Hindlimb muscle (tissue), 1 donor: ENCODE measurements around the gene PPP1R12C. TPM values are rescaled to one million over a fixed set of nuclear protein-coding genes. Genes with fewer than 3 reads are reported as not detected.
"Not testable (repeated sequence)": the region's sequence is repeated elsewhere in the genome, so short reads cannot be mapped to it uniquely, and the experiment has no call there.

Source experiments
- DNase-seq: peaks from one replicate; pipeline ENCODE4 v3.0.0-alpha.2; 2013
- polyA plus RNA-seq: library from polyadenylated mRNA; unstranded; fragments of 120-200 nt; gene quantifications from one replicate; pipeline ENCODE4 v1.2.1, GENCODE V29; 2013; ENCODE audit not compliant: insufficient read length

Gene PPP1R12C
- polyA plus RNA-seq: 74.0 TPM

GRCh38 chr19:55116859-55117662, at the start of gene PPP1R12C:
Gene PPP1R12C (minus strand): TSS chr19:55117637. CDS start chr19:55117543, 94 bp downstream.
- DNase-seq: no peak

- peak; percentile 78 for DNase-seq
Observed at GRCh38 chr19:55166530-55167268, 49.3 kb upstream of the PPP1R12C start, which contains the start of gene DNAAF3. Gene DNAAF3 (minus strand): TSS chr19:55166613. CDS start chr19:55166413, 200 bp downstream.

- DNase-seq: no peak
Observed at GRCh38 chr19:55165952-55166529, 48.6 kb upstream of the PPP1R12C start.

- no peak for DNase-seq
Observed at GRCh38 chr19:55161571-55162322, 44.3 kb upstream of the PPP1R12C start.

- DNase-seq: no peak
Observed at GRCh38 chr19:55160986-55161365, 43.5 kb upstream of the PPP1R12C start.

- DNase-seq: peak; percentile 73
Observed at GRCh38 chr19:55160128-55160985, 42.9 kb upstream of the PPP1R12C start.

GRCh38 chr19:55158848-55159749, 41.7 kb upstream of the PPP1R12C start:
- DNase-seq: no peak

GRCh38 chr19:55158423-55158822, 41.0 kb upstream of the PPP1R12C start:
- DNase-seq: no peak

- no peak for DNase-seq
Observed at GRCh38 chr19:55157064-55157908, 39.8 kb upstream of the PPP1R12C start, which contains the start of gene TNNI3. Gene TNNI3 (minus strand): TSS chr19:55157732. CDS start chr19:55157589, 143 bp downstream.

- DNase-seq: no peak
Observed at GRCh38 chr19:55156202-55157063, 39.0 kb upstream of the PPP1R12C start.

- not testable (repeated sequence) for DNase-seq
Observed at GRCh38 chr19:55155784-55156183, 38.3 kb upstream of the PPP1R12C start.

GRCh38 chr19:55153652-55154264, 36.3 kb upstream of the PPP1R12C start:
- DNase-seq: no peak

- DNase-seq: no peak
Observed at GRCh38 chr19:55152017-55152416, 34.6 kb upstream of the PPP1R12C start.

- DNase-seq: no peak
Observed at GRCh38 chr19:55149078-55150003, 31.9 kb upstream of the PPP1R12C start, which contains the start of gene TNNT1. Gene TNNT1 (minus strand): TSS chr19:55149206. CDS start chr19:55147157, 2,049 bp downstream.

- no peak for DNase-seq
Observed at GRCh38 chr19:55147545-55148251, 30.3 kb upstream of the PPP1R12C start.
